Stimulated activated CD8-positive, alpha-beta memory T cell treated with anti-CD3 and anti-CD28 coated beads, Interleukin-4, amount 100 ng/mL, for 1 hour (primary cell): ENCODE measurements around the gene CA10.

Experiments
- DNase-seq, 2 donors: peaks; one replicate each; pipeline ENCODE4 v3.0.0-alpha.2; 2020; ENCODE audit warnings: low read depth in 2 of 2, low spot score in 1 of 2

CA10 gene

GRCh38 chr17:51610155-51610554, 548.4 kb downstream of the CA10 start:
- no peak for DNase-seq

GRCh38 chr17:51608251-51608933, 550.1 kb downstream of the CA10 start:
- DNase-seq = no peak

- no peak for DNase-seq
These were observed 551.0 kb downstream of the CA10 start for GRCh38 chr17:51607512-51607911.

DNA sequence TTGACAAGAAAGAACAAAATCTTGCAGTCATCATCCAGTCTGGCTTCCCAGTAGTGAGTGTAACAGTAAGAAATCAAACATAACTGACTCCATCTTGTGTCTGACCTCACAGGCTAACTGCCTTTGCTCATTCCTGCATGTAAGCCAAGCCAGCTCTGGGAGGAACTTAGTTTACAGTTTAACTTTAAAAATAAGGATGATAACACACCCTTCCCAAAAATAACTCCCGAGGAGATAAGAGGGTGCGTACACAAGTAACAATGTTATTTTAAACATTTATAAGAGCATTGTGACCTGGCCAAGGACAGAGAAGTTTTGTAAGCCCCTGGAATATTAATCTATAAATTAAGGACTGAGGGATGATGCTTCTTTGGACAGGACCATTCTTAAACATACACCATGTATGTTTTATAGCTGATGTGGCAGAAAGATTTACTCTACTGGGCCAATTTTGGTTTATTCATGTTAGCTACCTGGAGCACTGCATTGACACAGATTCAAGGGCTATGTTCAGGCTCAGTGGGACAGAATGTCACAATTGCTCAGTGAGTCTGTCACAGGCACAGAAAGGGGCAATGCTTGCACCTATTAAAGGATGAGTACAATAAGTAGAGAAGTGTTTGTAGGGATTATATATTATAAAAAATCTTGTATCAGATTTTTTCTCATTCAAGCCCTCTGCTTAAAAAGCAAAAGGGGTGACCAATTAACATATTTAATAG, 554.1 kb downstream of the CA10 start:
- DNase-seq = no peak

GRCh38 chr17:51601622-51602261, 556.8 kb downstream of the CA10 start:
- no peak for DNase-seq

DNA sequence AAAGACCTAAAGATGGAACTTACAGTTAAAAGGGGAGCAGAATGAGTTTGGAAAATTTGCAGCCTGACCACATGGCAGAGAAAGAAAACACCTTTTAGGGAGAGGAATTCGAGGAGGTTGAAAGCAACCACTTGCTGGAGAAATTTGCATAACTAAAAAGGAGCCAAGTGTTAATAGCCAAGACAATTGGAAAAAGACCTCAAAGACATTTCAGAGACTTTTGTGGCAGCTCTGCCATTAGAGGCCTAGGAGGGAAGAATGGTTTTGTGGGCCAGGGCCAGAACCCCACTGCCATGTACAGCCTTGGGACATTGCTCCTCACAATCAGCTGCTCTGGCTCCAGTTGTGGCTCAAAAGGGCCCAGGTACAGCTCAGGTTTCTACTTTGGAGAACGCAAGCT, 559.7 kb downstream of the CA10 start:
- DNase-seq = no peak

DNA sequence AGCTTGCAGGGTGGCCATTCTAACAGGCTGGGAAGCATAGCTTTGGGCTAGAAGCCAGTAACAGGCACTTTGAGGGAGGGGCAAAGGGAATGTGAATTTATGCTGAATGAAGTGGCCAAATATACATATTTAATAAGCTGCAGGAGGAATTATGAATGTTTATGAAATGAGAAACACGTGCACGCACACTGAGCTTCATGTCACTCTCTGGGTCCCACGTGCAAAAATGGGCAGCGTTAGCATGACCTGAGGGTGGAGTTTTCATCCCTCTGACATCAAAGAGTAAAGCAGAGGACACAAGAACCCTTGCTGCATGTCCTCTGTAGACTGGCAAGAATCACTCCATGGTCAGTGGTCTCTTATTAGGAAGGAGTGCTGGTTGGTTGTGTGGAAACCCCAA, 561.2 kb downstream of the CA10 start:
- DNase-seq = no peak

GRCh38 chr17:51595826-51596398, 562.6 kb downstream of the CA10 start:
- DNase-seq = no peak

GRCh38 chr17:51590071-51590656, 568.4 kb downstream of the CA10 start:
- no peak for DNase-seq

- no peak for DNase-seq
These were observed 570.5 kb downstream of the CA10 start for GRCh38 chr17:51588063-51588462.

- no peak for DNase-seq
These were observed 571.0 kb downstream of the CA10 start for GRCh38 chr17:51587516-51587915.

GRCh38 chr17:51585514-51586104, 572.9 kb downstream of the CA10 start:
- DNase-seq = no peak

DNA sequence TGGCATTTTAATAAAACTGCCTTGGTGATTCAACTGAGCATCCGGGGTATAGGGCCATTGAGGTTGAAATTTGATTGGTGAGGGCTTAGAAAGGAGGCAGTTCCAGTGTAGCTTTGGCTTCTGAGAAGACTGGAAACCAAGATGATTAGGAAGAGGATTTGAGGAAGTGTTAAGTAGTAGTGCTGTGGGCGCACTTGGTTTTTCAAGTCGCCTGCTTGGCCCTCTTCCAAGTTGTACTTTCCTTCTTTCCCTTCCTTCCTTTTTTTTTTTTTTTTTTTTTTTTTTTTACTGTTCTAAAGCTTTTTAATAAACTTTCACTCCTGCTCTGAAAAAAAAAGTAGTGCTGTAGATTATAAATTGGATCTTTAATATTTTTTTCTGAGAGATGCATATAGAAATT, 577.6 kb downstream of the CA10 start:
- no peak for DNase-seq
